HCT116 (cell line): Measurements from ENCODE around the gene ZNF665. TPM values are rescaled to one million over a fixed set of nuclear protein-coding genes. Genes with fewer than 3 reads are reported as not detected.

ENCODE experiments used
- ATAC-seq: fragments of 200-7000 bp; cut with Tn5 transposase; 2 replicates; pipeline ENCODE4 v1.9.1; 2020; ENCODE audit warnings: mild to moderate bottlenecking, moderate library complexity
- Bru-seq: library from RNA; stranded (reverse); fragments of 400-500 nt; gene quantifications from one replicate; lab custom pipeline; 2021; lab: Mats Ljungman, UMichigan
- BruChase-seq, 2 experiments: library from RNA; stranded (reverse); fragments of 400-500 nt; gene quantifications; one replicate each; lab custom pipeline; 2021; lab: Mats Ljungman, UMichigan
- BruUV-seq: library from RNA; stranded (reverse); fragments of 400-500 nt; replicated peaks from 2 replicates; lab custom pipeline; 2021; lab: Mats Ljungman, UMichigan
- CTCF ChIA-PET: fragments of 300-600 bp; sonication (Branson Sonifier 250); formaldehyde crosslinking; loops from one replicate; lab custom pipeline; 2021; ENCODE audit warnings: antibody characterized with exemption; lab: Charles Lee
- POLR2A ChIA-PET: fragments of 300-600, 350-600 bp; sonication (Branson Sonifier 250); formaldehyde crosslinking; loops from one replicate; lab custom pipeline; 2021; ENCODE audit warnings: antibody characterized with exemption; lab: Charles Lee
- RAD21 ChIA-PET, 2 experiments: fragments of 300-600 bp; sonication (Branson Sonifier 250); formaldehyde crosslinking; loops; one replicate each; lab custom pipeline; 2023; ENCODE audit warnings: low total read pairs in 2 of 2; ENCODE audit not compliant: uncharacterized antibody in 2 of 2, unreplicated experiment in 2 of 2, low non-redundant PET in 1 of 2; lab: Charles Lee
- DNase-seq: peaks from one replicate; pipeline ENCODE4 v3.0.0-alpha.2; 2010; ENCODE audit warnings: low read depth, low spot score
- H2AFZ ChIP-seq: fragments of 200-600 bp; shearing (Covaris generic), sonication (generic); 2 replicates; pipeline ENCODE4 v1.6.1; 2017; ENCODE audit warnings: low read depth, mixed run types, mixed read lengths, antibody characterized with exemption, low read length; ENCODE audit not compliant: poor library complexity, severe bottlenecking
- H3K27ac ChIP-seq: 2 replicates; pipeline ENCODE4 v1.5.1; 2012; ENCODE audit warnings: low read depth, low read length
- H3K27me3 ChIP-seq: fragments of 200-600 bp; sonication (generic); 2 replicates; pipeline ENCODE4 v1.6.1; 2016; ENCODE audit warnings: mixed run types, low read length, mixed read lengths; ENCODE audit not compliant: insufficient read depth
- H3K36me3 ChIP-seq, 2 experiments: fragments of 200-500 bp in 1 of 2; fragments of 200-600 bp in 1 of 2; sonication (Bioruptor generic) in 1 of 2; sonication (generic) in 1 of 2; 2 replicates each; pipeline versions ENCODE4 v1.5.1 to v1.6.1; 2014 to 2016; ENCODE audit warnings: low read length in 2 of 2, inconsistent platforms in 1 of 2, mixed read lengths in 1 of 2, mixed run types in 1 of 2; ENCODE audit not compliant: insufficient read depth in 2 of 2, control insufficient read depth in 1 of 2
- H3K4me1 ChIP-seq, 2 experiments: fragments of 200-600 bp in 1 of 2; sonication (generic) in 1 of 2; 2 replicates each; pipeline versions ENCODE4 v1.5.1 to v1.6.1; 2012 to 2017; ENCODE audit warnings: low read length in 2 of 2, inconsistent platforms in 1 of 2, mild to moderate bottlenecking in 1 of 2, mixed read lengths in 1 of 2, mixed run types in 1 of 2, moderate library complexity in 1 of 2; ENCODE audit not compliant: insufficient read depth in 2 of 2, control insufficient read depth in 1 of 2
- H3K4me2 ChIP-seq: fragments of 200-600 bp; sonication (generic); 2 replicates; pipeline ENCODE4 v1.6.1; 2017; ENCODE audit warnings: mixed run types, low read length, mixed read lengths
- H3K4me3 ChIP-seq, 2 experiments: fragments of 200-600 bp in 1 of 2; sonication (generic) in 1 of 2; replicated peaks in 1 of 2; 2 replicates each; pipeline ENCODE4 v1.5.1; 2011 to 2016; ENCODE audit warnings: low read length in 2 of 2, control low read depth in 1 of 2, low read depth in 1 of 2, mild to moderate bottlenecking in 1 of 2, mixed read lengths in 1 of 2, mixed run types in 1 of 2
- H3K79me2 ChIP-seq: fragments of 200-600 bp; sonication (generic); 2 replicates; pipeline ENCODE4 v1.6.1; 2017; ENCODE audit warnings: mild to moderate bottlenecking, mixed run types, low read length, moderate library complexity, mixed read lengths; ENCODE audit not compliant: insufficient read depth
- H3K9ac ChIP-seq: fragments of 200-600 bp; sonication (generic); 2 replicates; pipeline ENCODE4 v1.6.1; 2016; ENCODE audit warnings: low read length, mixed read lengths
- H3K9me2 ChIP-seq: fragments of 200-600 bp; sonication (generic), shearing (Covaris generic); 2 replicates; pipeline ENCODE4 v1.6.1; 2017; ENCODE audit warnings: mixed run types, mild to moderate bottlenecking, moderate library complexity; ENCODE audit not compliant: insufficient read depth
- H3K9me3 ChIP-seq, 2 experiments: fragments of 200-500 bp in 1 of 2; fragments of 200-600 bp in 1 of 2; sonication (Bioruptor generic) in 1 of 2; sonication (generic) in 1 of 2; 2 replicates each; pipeline ENCODE4 v1.6.1; 2014 to 2017; ENCODE audit warnings: low read length in 2 of 2, mixed read lengths in 2 of 2, inconsistent platforms in 1 of 2, low read depth in 1 of 2, mild to moderate bottlenecking in 1 of 2, mixed run types in 1 of 2, moderate library complexity in 1 of 2; ENCODE audit not compliant: control insufficient read depth in 1 of 2, insufficient read depth in 1 of 2
- H4K20me1 ChIP-seq: fragments of 200-600 bp; sonication (generic), shearing (Covaris generic); 2 replicates; pipeline ENCODE4 v1.6.1; 2017; ENCODE audit warnings: mixed run types, mild to moderate bottlenecking, moderate library complexity; ENCODE audit not compliant: insufficient read depth
- ATF3 ChIP-seq: IDR thresholded peaks from 2 replicates; pipeline ENCODE4 v1.6.1; 2012
- RAD21 ChIP-seq: IDR thresholded peaks from 2 replicates; pipeline ENCODE4 v1.6.1; 2012; ENCODE audit warnings: low read depth, mild to moderate bottlenecking
- SP1 ChIP-seq: IDR thresholded peaks from 2 replicates; pipeline ENCODE4 v1.6.1; 2012; ENCODE audit warnings: low read depth
- ZBTB33 ChIP-seq: IDR thresholded peaks from 2 replicates; pipeline ENCODE4 v1.6.1; 2011; ENCODE audit warnings: mild to moderate bottlenecking, low read length, moderate library complexity; ENCODE audit not compliant: insufficient replicate concordance; ENCODE audit errors: extremely low read depth
- intact Hi-C: fragments of 100-400 bp; cut with micrococcal nuclease; formaldehyde crosslinking; loops from 2 replicates; pipeline ENCODE4 v1.10.0; 2022
- long read RNA-seq: library from polyadenylated mRNA; unstranded; transcript quantifications from one replicate; pipeline ENCODE4 v2.0.0, GENCODE V29; 2021; ENCODE audit not compliant: unreplicated experiment
- polyA plus RNA-seq: library from polyadenylated mRNA; unstranded; fragments of >200 nt; gene quantifications from 2 replicates; pipeline ENCODE4 v1.2.1, GENCODE V29; 2012; ENCODE audit warnings: missing spikeins
- total RNA-seq: library from RNA; stranded (reverse); gene quantifications from one replicate; pipeline ENCODE4 v1.2.1, GENCODE V29; 2021; ENCODE audit not compliant: unreplicated experiment

Gene ZNF665
- total RNA-seq (0.44 TPM), Bru-seq, nascent RNA (percentile 18 among the genes with signal in this experiment), BruChase-seq, experiment 1, labeled RNA remaining after a 6-hour chase (percentile 10 among the genes with signal in this experiment), BruChase-seq, experiment 2, labeled RNA remaining after a 2-hour chase (percentile 19 among the genes with signal in this experiment)
- 0.42 and 0.49 TPM in 2 replicates for polyA plus RNA-seq
- long read RNA-seq, result 0 reads

- no TSS peak for BruUV-seq
- ChIA-PET CTCF (no interaction called here), RAD21 (no interaction called here), POLR2A (no interaction called here)
- intact Hi-C loops, result loop anchor here (10.0 kb wide), 2 partner anchors 172 to 552 kb away; partner anchors contain the start of gene ZNF525
- Histone ChIP-seq H3K27ac (no peak within 1 kb of the TSS), H3K4me1 (no peaks in the 10 kb centered on the region), H3K4me3 (peak within 1 kb of the TSS in 1 of 2 experiments; percentile 31; a peak in 2 of 4 replicates), H3K36me3 (no peaks in the 10 kb centered on the region), H4K20me1 (no peaks in the 10 kb centered on the region), H3K79me2 (no peaks in the 10 kb centered on the region), H3K9ac (no peak within 1 kb of the TSS), H3K27me3 (no peaks in the 10 kb centered on the region), H3K9me2 (no peaks in the 10 kb centered on the region), H3K4me2 (peak within 1 kb of the TSS; percentile 21; the same call in 1 of the 2 replicates), H3K9me3 (peaks cover 4 to 8% of the 10 kb centered on the region in 2 experiments; a peak in 2 of 4 replicates), H2AFZ (no peak within 1 kb of the TSS)
- TF ChIP-seq SP1 (no peak), ATF3 (no peak), ZBTB33 (no peak), RAD21 (no peak)
- DNase-seq, result no peak
- 0 out of 2 replicates have a peak, but pooled peaks have one; percentile 30 for ATAC-seq
Observed at GRCh38 chr19:53192771-53193534, at the start of gene ZNF665. Gene ZNF665, minus strand, starts transcription at chr19:53193358. Its CDS starts 10,460 bp downstream, at chr19:53182898.
